A549 (cell line): ENCODE measurements around the gene SYNM. TPM values are rescaled to one million over a fixed set of nuclear protein-coding genes. Genes with fewer than 3 reads are reported as not detected.

Experiments
- ATAC-seq, 2 experiments: fragments of 200-7000 bp in 1 of 2; fragments of >200 bp in 1 of 2; cut with Nextera tagmentation in 1 of 2; cut with Tn5 transposase in 1 of 2; 3 replicates each; pipeline versions ENCODE4 v1.8.0 to v1.9.1; 2018 to 2020; ENCODE audit warnings: mild to moderate bottlenecking in 1 of 2, moderate library complexity in 1 of 2
- CTCF ChIA-PET: fragments of 300-600 bp; sonication (Branson Sonifier 250); formaldehyde crosslinking; extraction: SDS; loops from one replicate; lab custom pipeline; 2021; ENCODE audit warnings: antibody characterized with exemption, inconsistent platforms; lab: Yijun Ruan, JAX
- POLR2A ChIA-PET: fragments of 350-600 bp; formaldehyde crosslinking; extraction: SDS; loops from one replicate; lab custom pipeline; 2021; ENCODE audit warnings: antibody characterized with exemption, inconsistent platforms; lab: Yijun Ruan, JAX
- DNase-seq, 2 experiments: peaks; one replicate each; pipeline versions ENCODE4 v3.0.0 to v3.0.0-alpha.2; 2011 to 2016; ENCODE audit warnings: low read depth in 1 of 2, low spot score in 1 of 2
- FAIRE-seq: peaks from 2 replicates; lab custom pipeline; 2011; peaks lifted over from hg19 to GRCh38; lab: Jason Lieb, UNC
- H3K27ac ChIP-seq, 2 experiments: fragments of >200 bp; sonication (Bioruptor Twin); formaldehyde crosslinking; 3 replicates each; pipeline ENCODE4 v1.5.1; 2016 to 2017
- H3K4me1 ChIP-seq: fragments of >200 bp; sonication (Bioruptor Twin); formaldehyde crosslinking; 3 replicates; pipeline ENCODE4 v1.6.1; 2016
- H3K4me2 ChIP-seq: fragments of >200 bp; sonication (Bioruptor Twin); formaldehyde crosslinking; 3 replicates; pipeline ENCODE4 v1.6.1; 2016
- H3K4me3 ChIP-seq: fragments of >200 bp; sonication (Bioruptor Twin); formaldehyde crosslinking; 3 replicates; pipeline ENCODE4 v1.5.1; 2016
- H3K9me3 ChIP-seq: fragments of >200 bp; sonication (Bioruptor Twin); formaldehyde crosslinking; 3 replicates; pipeline ENCODE4 v1.6.1; 2016
- CBX2 ChIP-seq: fragments of 200-600 bp; sonication (generic); IDR thresholded peaks from 2 replicates; pipeline ENCODE4 v1.6.1; 2016; ENCODE audit warnings: low read depth, mild to moderate bottlenecking, borderline replicate concordance
- CHD2 ChIP-seq: fragments of 150-350 bp; IDR thresholded peaks from 2 replicates; pipeline ENCODE4 v1.6.1; 2014; ENCODE audit warnings: low read length; ENCODE audit not compliant: partially characterized antibody
- ESRRA ChIP-seq: fragments of 150-350 bp; IDR thresholded peaks from 2 replicates; pipeline ENCODE4 v1.6.1; 2014; ENCODE audit warnings: mild to moderate bottlenecking, low read length, borderline replicate concordance
- FOSB ChIP-seq: fragments of 250-450 bp; sonication (Bioruptor Pico); IDR thresholded peaks from 2 replicates; pipeline ENCODE4 v1.5.0; 2020; ENCODE audit warnings: mild to moderate bottlenecking, moderate library complexity
- FOSL2 ChIP-seq, 2 experiments: fragments of 450-650 bp in 1 of 2; fragments of >200 bp in 1 of 2; sonication (Bioruptor Twin) in 1 of 2; formaldehyde crosslinking; IDR thresholded peaks; 2 replicates each; pipeline versions ENCODE4 v1.5.0 to v1.6.1; 2016 to 2020; ENCODE audit warnings: mild to moderate bottlenecking in 1 of 2, moderate library complexity in 1 of 2
- FOXS1 ChIP-seq: fragments of 250-450 bp; sonication (Bioruptor Pico); IDR thresholded peaks from 2 replicates; pipeline ENCODE4 v1.5.0; 2020; ENCODE audit warnings: mild to moderate bottlenecking, moderate library complexity
- GATA3 ChIP-seq: IDR thresholded peaks from 2 replicates; pipeline ENCODE4 v1.6.1; 2012; ENCODE audit warnings: borderline replicate concordance
- HOXA7 ChIP-seq: fragments of 250-450 bp; sonication (Bioruptor Pico); IDR thresholded peaks from 2 replicates; pipeline ENCODE4 v1.5.0; 2020; ENCODE audit warnings: mild to moderate bottlenecking, moderate library complexity
- HOXB13 ChIP-seq: fragments of 250-450 bp; sonication (Bioruptor Pico); IDR thresholded peaks from 2 replicates; pipeline ENCODE4 v1.5.0; 2020; ENCODE audit warnings: low read depth, mild to moderate bottlenecking, moderate library complexity
- JUNB ChIP-seq: fragments of >200 bp; sonication (Bioruptor Twin); formaldehyde crosslinking; IDR thresholded peaks from 2 replicates; pipeline ENCODE4 v1.6.1; 2016
- KDM1A ChIP-seq: fragments of 200-600 bp; sonication (generic); IDR thresholded peaks from 2 replicates; pipeline ENCODE4 v1.6.1; 2016; ENCODE audit warnings: low read depth, mild to moderate bottlenecking
- KDM5A ChIP-seq: fragments of 200-600 bp; sonication (generic); IDR thresholded peaks from 2 replicates; pipeline ENCODE4 v1.6.1; 2016; ENCODE audit warnings: antibody characterized with exemption, mild to moderate bottlenecking
- MAFK ChIP-seq: fragments of 450-650 bp; IDR thresholded peaks from 2 replicates; pipeline ENCODE4 v1.6.1; 2014; ENCODE audit not compliant: partially characterized antibody
- NPAS2 ChIP-seq: fragments of 250-450 bp; sonication (Bioruptor Pico); IDR thresholded peaks from 2 replicates; pipeline ENCODE4 v1.8.0; 2022; ENCODE audit warnings: mild to moderate bottlenecking, moderate library complexity, borderline replicate concordance
- SMC3 ChIP-seq: fragments of >200 bp; sonication (Bioruptor Twin); formaldehyde crosslinking; IDR thresholded peaks from 3 replicates; pipeline ENCODE4 v1.6.1; 2018; ENCODE audit warnings: inconsistent platforms
- TFCP2L1 ChIP-seq: fragments of 250-450 bp; sonication (Bioruptor Pico); IDR thresholded peaks from 2 replicates; pipeline ENCODE4 v1.5.0; 2021; ENCODE audit warnings: mild to moderate bottlenecking
- ZFP36 ChIP-seq: fragments of 450-650 bp; IDR thresholded peaks from 2 replicates; pipeline ENCODE4 v1.6.1; 2014; ENCODE audit warnings: borderline replicate concordance; ENCODE audit not compliant: partially characterized antibody
- WGBS: methylation state at CpG from one replicate; pipeline ENCODE4 v1.1.6; 2017; ENCODE audit errors: missing lambda C conversion rate; 5-methylcytosine and 5-hydroxymethylcytosine counted together
- polyA plus RNA-seq, 4 experiments: library from polyadenylated mRNA; depleted of rRNA in 3 of 4; stranded (reverse); fragments of >200 nt; fragmentation: RNase III in 1 of 4; extraction: RNeasy Plus Mini Kit Qiagen cat#74134 plus additional on column Dnase treatment in 1 of 4; gene quantifications; 2 replicates in 3 of 4; 3 replicates in 1 of 4; pipeline ENCODE4 v1.2.3, GENCODE V29; 2011 to 2017
- TF ChIP-seq, protein P1 (sequence below): fragments of 150-350 bp; IDR thresholded peaks from 2 replicates; pipeline ENCODE4 v1.6.1; 2014; ENCODE audit warnings: low read depth, mild to moderate bottlenecking, low read length
- TF ChIP-seq, protein P2 (sequence below): IDR thresholded peaks from 2 replicates; pipeline ENCODE4 v1.6.1; 2012; ENCODE audit warnings: low read depth, borderline replicate concordance
- TF ChIP-seq, protein P3 (sequence below): IDR thresholded peaks from 2 replicates; pipeline ENCODE4 v1.6.1; 2012
- TF ChIP-seq, protein P4 (sequence below): fragments of >200 bp; sonication (Bioruptor Twin); formaldehyde crosslinking; IDR thresholded peaks from 3 replicates; pipeline ENCODE4 v1.6.1; 2016
- TF ChIP-seq, protein P5 (sequence below): fragments of 200-600 bp; sonication (generic); IDR thresholded peaks from 2 replicates; pipeline ENCODE4 v1.6.1; 2016; ENCODE audit warnings: antibody characterized with exemption, mild to moderate bottlenecking, moderate library complexity

SYNM gene
- polyA plus RNA-seq, 2 of the 4 experiments (the other 2 are of a cell fraction), result 22.6 to 37.7 TPM

DNA sequence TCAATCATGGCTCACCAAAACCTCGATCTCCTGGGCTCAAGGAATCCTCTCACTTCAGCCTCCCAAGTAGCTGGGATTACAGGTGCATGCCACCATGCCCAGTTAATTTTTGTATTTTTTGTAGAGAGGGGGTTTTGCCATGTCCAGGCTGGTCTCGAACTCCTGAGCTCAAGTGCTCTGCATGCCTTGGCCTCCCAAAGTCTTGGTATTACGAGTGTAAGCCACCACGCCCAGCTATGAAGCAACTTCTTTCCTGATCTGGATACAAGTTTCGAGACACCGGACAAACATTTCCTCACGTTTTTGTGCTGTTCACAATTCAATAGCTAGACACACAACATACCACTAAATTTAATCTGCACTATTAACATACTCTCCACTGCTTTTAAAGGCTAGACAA, 3.4 kb upstream of the SYNM start:
- ChIA-PET CTCF (interaction anchor here (0.6 to 17.7 kb wide), 43 partner anchors 10 to 673 kb away, joined by 3 to 372 read pairs (median 5); partner anchors contain the start of genes IGF1R and TTC23), POLR2A (no interaction called here)
- peaks cover 5% of the 10 kb centered on the region for H3K4me1 ChIP-seq
- no peak overlapping the region for H3K4me3 ChIP-seq
- FAIRE-seq (peak; percentile 65), DNase-seq (no peak), ATAC-seq (no peak)
- 73% methylated on average over 7 of the region's 7 CpGs for WGBS
- TF ChIP-seq ESRRA (no peak), CBX2 (no peak), HOXB13 (CRISPR knock-in tag) (no peak), HOXA7 (CRISPR knock-in tag) (no peak), CHD2 (no peak), GATA3 (no peak), FOSB (CRISPR knock-in tag) (no peak), FOSL2 (IDR thresholded peaks at IDR 0.05) (no peak), FOSL2 (CRISPR knock-in tag; IDR thresholded peaks at IDR 0.05) (no peak), TFCP2L1 (no peak), NPAS2 (CRISPR knock-in tag) (no peak)
- H3K4me2 ChIP-seq, result no peak overlapping the region
- H3K9me3 ChIP-seq, result no peaks in the 10 kb centered on the region
- no peak overlapping the region for H3K27ac ChIP-seq

DNA sequence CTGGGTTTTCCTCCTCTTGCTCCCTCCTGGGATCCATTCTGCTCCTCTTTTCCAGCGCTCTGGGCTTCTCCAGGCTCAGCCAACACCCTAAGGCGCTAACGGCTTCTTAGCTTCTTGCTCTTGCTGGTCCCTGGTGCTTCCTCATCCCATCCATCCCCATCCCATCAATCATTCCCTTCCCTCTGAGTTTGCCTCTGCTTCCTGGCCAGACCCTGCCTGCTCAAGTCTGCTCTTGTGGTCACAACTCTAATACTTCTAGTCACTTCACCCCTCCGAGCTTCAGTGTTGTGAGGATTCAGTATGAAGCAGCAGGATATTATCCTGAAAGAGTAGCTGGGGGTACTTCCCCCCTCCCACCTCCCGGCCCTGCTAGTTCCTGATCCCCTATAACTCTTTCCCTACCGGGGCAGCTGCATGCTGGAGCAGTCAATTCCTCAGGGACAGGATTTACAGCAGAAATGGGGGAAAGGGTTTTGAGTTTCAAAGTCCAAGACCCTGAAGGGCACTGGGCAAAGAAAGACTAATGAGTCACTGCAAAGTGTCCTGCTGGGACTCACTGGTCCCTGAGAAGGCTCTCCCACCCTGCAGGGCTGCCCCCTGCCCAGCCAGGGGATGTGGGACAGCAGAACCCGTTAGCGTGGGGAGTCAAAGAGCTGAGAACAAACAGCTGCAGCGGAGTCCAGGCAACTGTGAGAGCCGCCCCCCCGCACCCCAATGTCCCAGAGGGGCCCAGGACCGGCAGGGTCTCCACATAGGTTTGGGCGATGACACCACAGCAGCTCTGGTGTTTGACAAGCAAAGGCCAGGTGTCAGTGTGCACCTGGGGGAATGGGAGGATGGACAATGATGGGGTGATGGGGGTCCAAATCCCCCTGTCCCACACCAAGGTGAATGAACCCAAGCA, 2.3 kb upstream of the SYNM start:
- Histone ChIP-seq H3K4me2 (no peak overlapping the region), H3K4me1 (peaks cover 16% of the 10 kb centered on the region), H3K4me3 (no peak overlapping the region), H3K27ac (no peak overlapping the region), H3K9me3 (no peaks in the 10 kb centered on the region)
- DNase-seq (no peak), ATAC-seq (no peak), FAIRE-seq (no peak)
- TF ChIP-seq, protein P1, sequence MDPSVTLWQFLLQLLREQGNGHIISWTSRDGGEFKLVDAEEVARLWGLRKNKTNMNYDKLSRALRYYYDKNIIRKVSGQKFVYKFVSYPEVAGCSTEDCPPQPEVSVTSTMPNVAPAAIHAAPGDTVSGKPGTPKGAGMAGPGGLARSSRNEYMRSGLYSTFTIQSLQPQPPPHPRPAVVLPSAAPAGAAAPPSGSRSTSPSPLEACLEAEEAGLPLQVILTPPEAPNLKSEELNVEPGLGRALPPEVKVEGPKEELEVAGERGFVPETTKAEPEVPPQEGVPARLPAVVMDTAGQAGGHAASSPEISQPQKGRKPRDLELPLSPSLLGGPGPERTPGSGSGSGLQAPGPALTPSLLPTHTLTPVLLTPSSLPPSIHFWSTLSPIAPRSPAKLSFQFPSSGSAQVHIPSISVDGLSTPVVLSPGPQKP, result no peak
- TF ChIP-seq HOXB13 (CRISPR knock-in tag) (no peak), ESRRA (no peak), SMC3 (no peak), FOXS1 (no peak), NPAS2 (CRISPR knock-in tag) (no peak), MAFK (no peak), ZFP36 (no peak), GATA3 (no peak)
- TF ChIP-seq, protein P2, sequence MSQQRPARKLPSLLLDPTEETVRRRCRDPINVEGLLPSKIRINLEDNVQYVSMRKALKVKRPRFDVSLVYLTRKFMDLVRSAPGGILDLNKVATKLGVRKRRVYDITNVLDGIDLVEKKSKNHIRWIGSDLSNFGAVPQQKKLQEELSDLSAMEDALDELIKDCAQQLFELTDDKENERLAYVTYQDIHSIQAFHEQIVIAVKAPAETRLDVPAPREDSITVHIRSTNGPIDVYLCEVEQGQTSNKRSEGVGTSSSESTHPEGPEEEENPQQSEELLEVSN, result no peak
- TF ChIP-seq, protein P3, sequence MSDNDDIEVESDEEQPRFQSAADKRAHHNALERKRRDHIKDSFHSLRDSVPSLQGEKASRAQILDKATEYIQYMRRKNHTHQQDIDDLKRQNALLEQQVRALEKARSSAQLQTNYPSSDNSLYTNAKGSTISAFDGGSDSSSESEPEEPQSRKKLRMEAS, result no peak
- TF ChIP-seq, protein P4, sequence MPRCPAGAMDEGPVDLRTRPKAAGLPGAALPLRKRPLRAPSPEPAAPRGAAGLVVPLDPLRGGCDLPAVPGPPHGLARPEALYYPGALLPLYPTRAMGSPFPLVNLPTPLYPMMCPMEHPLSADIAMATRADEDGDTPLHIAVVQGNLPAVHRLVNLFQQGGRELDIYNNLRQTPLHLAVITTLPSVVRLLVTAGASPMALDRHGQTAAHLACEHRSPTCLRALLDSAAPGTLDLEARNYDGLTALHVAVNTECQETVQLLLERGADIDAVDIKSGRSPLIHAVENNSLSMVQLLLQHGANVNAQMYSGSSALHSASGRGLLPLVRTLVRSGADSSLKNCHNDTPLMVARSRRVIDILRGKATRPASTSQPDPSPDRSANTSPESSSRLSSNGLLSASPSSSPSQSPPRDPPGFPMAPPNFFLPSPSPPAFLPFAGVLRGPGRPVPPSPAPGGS, result no peak
- CTCF ChIA-PET, result interaction anchor here (0.6 to 17.7 kb wide), 21 partner anchors 10 to 674 kb away, joined by 3 to 372 read pairs (median 5); no protein-coding TSS in a partner anchor
- 64% methylated on average over 13 of the region's 13 CpGs for WGBS
- POLR2A ChIA-PET, result no interaction called here

DNA sequence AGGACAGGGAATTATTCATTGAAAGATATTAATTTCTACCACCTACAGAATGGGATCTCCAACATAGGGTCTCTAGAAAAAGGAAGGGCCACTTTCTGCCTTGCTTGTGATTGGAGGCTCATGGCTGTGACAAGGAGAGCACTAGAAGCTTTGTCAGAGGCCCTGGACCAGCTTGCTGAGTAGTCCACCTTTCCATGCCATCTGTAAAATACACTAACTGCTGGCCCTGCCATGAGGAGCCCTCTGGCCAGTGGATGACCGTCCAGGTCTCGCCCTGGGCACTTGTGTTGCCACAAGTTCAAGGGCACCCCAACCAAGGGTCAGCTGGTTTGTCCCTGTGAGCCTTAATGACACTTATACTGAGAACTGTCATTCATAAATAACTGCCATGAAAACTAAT, 1.6 kb upstream of the SYNM start:
- CTCF ChIA-PET, result interaction anchor here (0.7 to 17.7 kb wide), 16 partner anchors 9 to 661 kb away, joined by 3 to 372 read pairs (median 6); no protein-coding TSS in a partner anchor
- peaks cover 20% of the 10 kb centered on the region for H3K4me1 ChIP-seq
- FAIRE-seq, result no peak
- no peak overlapping the region for H3K27ac ChIP-seq
- ATAC-seq, result no peak
- DNase-seq, result no peak
- TF ChIP-seq, protein P5, sequence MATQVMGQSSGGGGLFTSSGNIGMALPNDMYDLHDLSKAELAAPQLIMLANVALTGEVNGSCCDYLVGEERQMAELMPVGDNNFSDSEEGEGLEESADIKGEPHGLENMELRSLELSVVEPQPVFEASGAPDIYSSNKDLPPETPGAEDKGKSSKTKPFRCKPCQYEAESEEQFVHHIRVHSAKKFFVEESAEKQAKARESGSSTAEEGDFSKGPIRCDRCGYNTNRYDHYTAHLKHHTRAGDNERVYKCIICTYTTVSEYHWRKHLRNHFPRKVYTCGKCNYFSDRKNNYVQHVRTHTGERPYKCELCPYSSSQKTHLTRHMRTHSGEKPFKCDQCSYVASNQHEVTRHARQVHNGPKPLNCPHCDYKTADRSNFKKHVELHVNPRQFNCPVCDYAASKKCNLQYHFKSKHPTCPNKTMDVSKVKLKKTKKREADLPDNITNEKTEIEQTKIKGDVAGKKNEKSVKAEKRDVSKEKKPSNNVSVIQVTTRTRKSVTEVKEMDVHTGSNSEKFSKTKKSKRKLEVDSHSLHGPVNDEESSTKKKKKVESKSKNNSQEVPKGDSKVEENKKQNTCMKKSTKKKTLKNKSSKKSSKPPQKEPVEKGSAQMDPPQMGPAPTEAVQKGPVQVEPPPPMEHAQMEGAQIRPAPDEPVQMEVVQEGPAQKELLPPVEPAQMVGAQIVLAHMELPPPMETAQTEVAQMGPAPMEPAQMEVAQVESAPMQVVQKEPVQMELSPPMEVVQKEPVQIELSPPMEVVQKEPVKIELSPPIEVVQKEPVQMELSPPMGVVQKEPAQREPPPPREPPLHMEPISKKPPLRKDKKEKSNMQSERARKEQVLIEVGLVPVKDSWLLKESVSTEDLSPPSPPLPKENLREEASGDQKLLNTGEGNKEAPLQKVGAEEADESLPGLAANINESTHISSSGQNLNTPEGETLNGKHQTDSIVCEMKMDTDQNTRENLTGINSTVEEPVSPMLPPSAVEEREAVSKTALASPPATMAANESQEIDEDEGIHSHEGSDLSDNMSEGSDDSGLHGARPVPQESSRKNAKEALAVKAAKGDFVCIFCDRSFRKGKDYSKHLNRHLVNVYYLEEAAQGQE, result no peak
- no peak for TF ChIP-seq KDM5A
- no peak for TF ChIP-seq ZFP36
- TF ChIP-seq JUNB, result no peak
- TF ChIP-seq KDM1A, result no peak
- no peak overlapping the region for H3K4me3 ChIP-seq
- no peaks in the 10 kb centered on the region for H3K9me3 ChIP-seq
- WGBS, result 73% methylated on average over 2 of the region's 2 CpGs
- POLR2A ChIA-PET, result no interaction called here
- no peak overlapping the region for H3K4me2 ChIP-seq
